Endothelial cell of umbilical vein (primary cell): ENCODE measurements around the gene COMT. TPM values are rescaled to one million over a fixed set of nuclear protein-coding genes. Genes with fewer than 3 reads are reported as not detected.
"Not testable (repeated sequence)": the region's sequence is repeated elsewhere in the genome, so short reads cannot be mapped to it uniquely, and the experiment has no call there.

Source experiments
- BruUV-seq: library from RNA; stranded (reverse); fragments of 400-500 nt; replicated peaks from 2 replicates; lab custom pipeline; 2021; lab: Mats Ljungman, UMichigan
- CTCF ChIA-PET: fragments of 300-600, 350-600 bp; sonication (Branson Sonifier 250); formaldehyde crosslinking; loops from one replicate; lab custom pipeline; 2021; ENCODE audit warnings: antibody characterized with exemption, inconsistent platforms; lab: Charles Lee
- POLR2A ChIA-PET: fragments of 300-600, 350-600 bp; sonication (Branson Sonifier 250); formaldehyde crosslinking; loops from one replicate; lab custom pipeline; 2021; ENCODE audit warnings: antibody characterized with exemption, inconsistent platforms; lab: Charles Lee
- DNase-seq: peaks from one replicate; pipeline ENCODE4 v3.0.0-alpha.2; 2011; ENCODE audit warnings: low read depth, low spot score
- FAIRE-seq: peaks from 2 replicates; lab custom pipeline; 2011; peaks lifted over from hg19 to GRCh38; lab: Jason Lieb, UNC
- H2AFZ ChIP-seq: 2 replicates; pipeline ENCODE4 v1.6.0; 2012; ENCODE audit warnings: low read depth, low read length, control low read depth, inconsistent platforms
- H3K27ac ChIP-seq: 2 replicates; pipeline ENCODE4 v1.5.1; 2011; ENCODE audit warnings: low read depth, mild to moderate bottlenecking, control low read depth, low read length, moderate library complexity; ENCODE audit not compliant: insufficient read depth
- H3K27me3 ChIP-seq, 2 experiments: 2 replicates each; pipeline versions ENCODE4 v1.6.0 to v1.6.1; 2011; ENCODE audit warnings: low read length in 2 of 2, mixed read lengths in 1 of 2; ENCODE audit not compliant: control insufficient read depth in 2 of 2, insufficient read depth in 2 of 2
- H3K36me3 ChIP-seq, 2 experiments: 2 replicates in 1 of 2; 3 replicates in 1 of 2; pipeline ENCODE4 v1.5.1; 2011; ENCODE audit warnings: low read length in 2 of 2, mild to moderate bottlenecking in 1 of 2, moderate library complexity in 1 of 2; ENCODE audit not compliant: control insufficient read depth in 2 of 2, insufficient read depth in 2 of 2; ENCODE audit errors: extremely low read depth in 1 of 2
- H3K4me1 ChIP-seq: 3 replicates; pipeline ENCODE4 v1.5.1; 2011; ENCODE audit warnings: mild to moderate bottlenecking, low read length; ENCODE audit not compliant: control insufficient read depth, insufficient read depth; ENCODE audit errors: extremely low read depth
- H3K4me2 ChIP-seq: 2 replicates; pipeline ENCODE4 v1.6.1; 2011; ENCODE audit warnings: low read length, control low read depth, mixed read lengths; ENCODE audit not compliant: insufficient read depth
- H3K4me3 ChIP-seq, 3 experiments: fragments of 200-600 bp in 1 of 3; sonication (generic), shearing (Covaris generic) in 1 of 3; replicated peaks in 1 of 3; 2 replicates each; pipeline ENCODE4 v1.5.1; 2011 to 2016; ENCODE audit warnings: control low read depth in 3 of 3, low read length in 3 of 3, mild to moderate bottlenecking in 2 of 3, inconsistent platforms in 1 of 3, low read depth in 1 of 3, moderate library complexity in 1 of 3; ENCODE audit not compliant: insufficient read depth in 1 of 3
- H3K79me2 ChIP-seq: 2 replicates; pipeline ENCODE4 v1.6.0; 2012; ENCODE audit warnings: low read length, inconsistent platforms; ENCODE audit not compliant: control insufficient read depth, insufficient read depth
- H3K9ac ChIP-seq: replicated peaks from 2 replicates; pipeline ENCODE3; 2011; ENCODE audit warnings: low read length, control low read depth; ENCODE audit not compliant: insufficient read depth; ENCODE audit errors: extremely low read depth
- H3K9me1 ChIP-seq: replicated peaks from 3 replicates; pipeline ENCODE4 v1.6.0; 2011; ENCODE audit warnings: mild to moderate bottlenecking, low read length; ENCODE audit not compliant: control insufficient read depth, insufficient read depth; ENCODE audit errors: extremely low read depth
- H3K9me3 ChIP-seq: replicated peaks from 2 replicates; pipeline ENCODE4 v1.5.1; 2012; ENCODE audit warnings: low read length, inconsistent platforms; ENCODE audit not compliant: control insufficient read depth, insufficient read depth
- H4K20me1 ChIP-seq: replicated peaks from 2 replicates; pipeline ENCODE3; 2011; ENCODE audit warnings: mild to moderate bottlenecking, low read length; ENCODE audit not compliant: control insufficient read depth, insufficient read depth; ENCODE audit errors: extremely low read depth
- EZH2 ChIP-seq: IDR thresholded peaks from 2 replicates; pipeline ENCODE4 v1.6.1; 2012; ENCODE audit warnings: borderline replicate concordance, low read depth, mild to moderate bottlenecking, moderate library complexity, low read length, inconsistent platforms; ENCODE audit not compliant: severe bottlenecking
- FOS ChIP-seq: IDR thresholded peaks from 2 replicates; pipeline ENCODE4 v1.6.1; 2011; ENCODE audit warnings: mild to moderate bottlenecking, low read length, moderate library complexity, borderline replicate concordance; ENCODE audit not compliant: insufficient read depth
- GATA2 ChIP-seq: IDR thresholded peaks from 2 replicates; pipeline ENCODE4 v1.7.0; 2011; ENCODE audit warnings: low read depth, mild to moderate bottlenecking, moderate library complexity, mixed read lengths, low read length; ENCODE audit not compliant: insufficient read length, insufficient read depth
- JUN ChIP-seq: IDR thresholded peaks from 2 replicates; pipeline ENCODE4 v1.6.1; 2011; ENCODE audit warnings: borderline replicate concordance, low read depth; ENCODE audit not compliant: insufficient read length, insufficient read depth
- MYC ChIP-seq: IDR thresholded peaks from one replicate; pipeline ENCODE4 v1.6.1; 2011; ENCODE audit warnings: mild to moderate bottlenecking, low read depth, low read length
- POLR2A ChIP-seq: IDR thresholded peaks from 2 replicates; pipeline ENCODE4 v1.6.1; 2012; ENCODE audit warnings: low read depth, mild to moderate bottlenecking, control low read depth, low read length
- POLR2AphosphoS5 ChIP-seq: IDR thresholded peaks from 2 replicates; pipeline ENCODE4 v1.6.1; 2012; ENCODE audit warnings: low read depth, mild to moderate bottlenecking, control low read depth, low read length, moderate library complexity; ENCODE audit not compliant: insufficient read depth
- dilution Hi-C: fragments of 300-500 bp; cut with MboI; formaldehyde crosslinking; loops from one replicate; pipeline ENCODE4 v1.15.0; 2019; ENCODE audit warnings: low sequenced_read_pairs; ENCODE audit not compliant: extremely low pct_ligation_motif_present
- intact Hi-C: fragments of 100-400 bp; cut with micrococcal nuclease; formaldehyde crosslinking; loops from one replicate; pipeline ENCODE4 v1.10.0; 2022
- polyA plus RNA-seq, 4 experiments: library from polyadenylated mRNA; depleted of rRNA in 3 of 4; stranded (reverse) in 3 of 4; unstranded in 1 of 4; fragments of >200 nt; gene quantifications; 2 replicates each; pipeline versions ENCODE4 v1.2.1 to v1.2.3, GENCODE V29; 2011 to 2012; ENCODE audit warnings: missing spikeins in 1 of 4
- total RNA-seq: library from RNA; stranded (reverse); gene quantifications from 2 replicates; pipeline ENCODE4 v1.2.3, GENCODE V29; 2021
- TF ChIP-seq, protein P1 (sequence below), 2 donors: IDR thresholded peaks; 1 replicate in 1 of 2; 2 replicates in 1 of 2; pipeline ENCODE4 v1.5.1; 2011; ENCODE audit warnings: low read length in 2 of 2, mild to moderate bottlenecking in 2 of 2, moderate library complexity in 2 of 2, control low read depth in 1 of 2, inconsistent platforms in 1 of 2, low read depth in 1 of 2; ENCODE audit not compliant: insufficient read depth in 1 of 2; ENCODE audit errors: extremely low read depth in 1 of 2
- TF ChIP-seq, protein P2 (sequence below): IDR thresholded peaks from 2 replicates; pipeline ENCODE4 v1.6.1; 2011; ENCODE audit not compliant: insufficient read depth, insufficient read length

The COMT gene
- total and polyA plus RNA-seq, 2 donors (not counting 3 experiments of a cell fraction or from before 2014, with no cell fraction given) = 221 to 537 TPM

DNA sequence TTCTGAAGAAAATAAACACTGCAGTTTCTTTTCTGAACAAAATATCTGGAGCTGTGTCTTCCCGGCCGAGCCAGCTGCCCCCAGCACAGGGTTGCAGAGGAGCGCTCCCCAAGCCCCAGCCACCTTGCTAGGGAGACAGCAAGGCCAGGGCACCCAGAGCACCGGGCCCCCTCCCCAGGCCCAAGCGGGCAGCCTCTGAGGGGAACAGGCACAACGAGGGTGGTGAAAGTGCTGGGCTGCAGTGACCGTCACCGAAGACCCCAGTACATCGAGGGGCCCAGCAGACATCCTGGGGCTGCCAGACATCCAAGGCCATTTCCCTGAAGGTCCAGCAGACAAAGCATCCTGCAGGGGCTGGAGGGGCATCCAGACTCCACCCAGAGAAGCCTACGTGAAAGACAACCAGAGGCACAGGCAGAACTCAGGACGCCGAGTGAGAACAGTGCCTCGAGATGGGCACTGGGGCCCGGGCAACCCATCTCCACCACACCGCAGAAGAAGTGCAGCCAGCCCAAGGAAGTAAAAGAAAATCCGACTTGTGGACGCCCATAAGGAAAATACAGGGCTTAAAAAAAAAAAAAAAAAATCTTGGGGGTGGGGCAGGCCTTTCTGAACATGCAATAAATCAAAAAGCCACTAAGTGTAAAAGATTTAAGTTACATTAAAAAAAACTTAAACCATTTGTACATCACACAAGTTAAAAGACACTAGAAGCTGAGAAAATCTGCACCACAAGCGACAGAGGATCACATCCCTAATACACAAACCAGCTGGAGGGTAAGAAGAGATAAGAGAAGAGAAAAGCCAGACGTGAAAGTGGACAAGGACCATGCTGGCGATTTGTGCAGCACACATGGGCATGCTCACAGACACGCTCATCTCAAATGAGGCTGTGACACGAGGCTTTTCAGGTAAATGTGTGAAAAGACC is 36.0 kb upstream of the COMT start:
- H3K9ac ChIP-seq = no peak overlapping the region
- H3K9me1 ChIP-seq = no peaks in the 10 kb centered on the region
- dilution Hi-C loops = no loop called here
- POLR2A ChIA-PET = no interaction called here
- BruUV-seq = no TSS peak
- H3K36me3 ChIP-seq = peaks cover 2 to 7% of the 10 kb centered on the region in 2 experiments
- H3K27ac ChIP-seq = no peak overlapping the region
- no peak overlapping the region for H3K4me3 ChIP-seq
- FAIRE-seq = no peak
- H3K4me1 ChIP-seq = peaks cover 3% of the 10 kb centered on the region
- TF ChIP-seq, protein P1, sequence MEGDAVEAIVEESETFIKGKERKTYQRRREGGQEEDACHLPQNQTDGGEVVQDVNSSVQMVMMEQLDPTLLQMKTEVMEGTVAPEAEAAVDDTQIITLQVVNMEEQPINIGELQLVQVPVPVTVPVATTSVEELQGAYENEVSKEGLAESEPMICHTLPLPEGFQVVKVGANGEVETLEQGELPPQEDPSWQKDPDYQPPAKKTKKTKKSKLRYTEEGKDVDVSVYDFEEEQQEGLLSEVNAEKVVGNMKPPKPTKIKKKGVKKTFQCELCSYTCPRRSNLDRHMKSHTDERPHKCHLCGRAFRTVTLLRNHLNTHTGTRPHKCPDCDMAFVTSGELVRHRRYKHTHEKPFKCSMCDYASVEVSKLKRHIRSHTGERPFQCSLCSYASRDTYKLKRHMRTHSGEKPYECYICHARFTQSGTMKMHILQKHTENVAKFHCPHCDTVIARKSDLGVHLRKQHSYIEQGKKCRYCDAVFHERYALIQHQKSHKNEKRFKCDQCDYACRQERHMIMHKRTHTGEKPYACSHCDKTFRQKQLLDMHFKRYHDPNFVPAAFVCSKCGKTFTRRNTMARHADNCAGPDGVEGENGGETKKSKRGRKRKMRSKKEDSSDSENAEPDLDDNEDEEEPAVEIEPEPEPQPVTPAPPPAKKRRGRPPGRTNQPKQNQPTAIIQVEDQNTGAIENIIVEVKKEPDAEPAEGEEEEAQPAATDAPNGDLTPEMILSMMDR (IDR thresholded peaks at IDR 0.05; ENCODE audit: extremely low read depth in 1 of 2, insufficient read depth in 1 of 2, low read depth in 1 of 2, low read length in 2 of 2) = no peak
- no peak for TF ChIP-seq JUN
- TF ChIP-seq, protein P2, sequence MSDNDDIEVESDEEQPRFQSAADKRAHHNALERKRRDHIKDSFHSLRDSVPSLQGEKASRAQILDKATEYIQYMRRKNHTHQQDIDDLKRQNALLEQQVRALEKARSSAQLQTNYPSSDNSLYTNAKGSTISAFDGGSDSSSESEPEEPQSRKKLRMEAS = no peak
- TF ChIP-seq EZH2 = no peak
- TF ChIP-seq POLR2AphosphoS5 = no peak
- no peak for TF ChIP-seq MYC
- TF ChIP-seq FOS = no peak
- TF ChIP-seq POLR2A = no peak
- TF ChIP-seq GATA2 = no peak
- H4K20me1 ChIP-seq = no peaks in the 10 kb centered on the region
- DNase-seq = no peak
- no peak overlapping the region for H2AFZ ChIP-seq
- intact Hi-C loops = no loop called here
- H3K79me2 ChIP-seq = no peaks in the 10 kb centered on the region
- no peaks in the 10 kb centered on the region for H3K9me3 ChIP-seq
- CTCF ChIA-PET = interaction anchor here (1.0 to 6.5 kb wide), 3 partner anchors 50 to 182 kb away, joined by 3 to 51 read pairs (median 4); no protein-coding TSS in a partner anchor
- H3K4me2 ChIP-seq = no peak overlapping the region
- H3K27me3 ChIP-seq = no peaks in the 10 kb centered on the region

DNA sequence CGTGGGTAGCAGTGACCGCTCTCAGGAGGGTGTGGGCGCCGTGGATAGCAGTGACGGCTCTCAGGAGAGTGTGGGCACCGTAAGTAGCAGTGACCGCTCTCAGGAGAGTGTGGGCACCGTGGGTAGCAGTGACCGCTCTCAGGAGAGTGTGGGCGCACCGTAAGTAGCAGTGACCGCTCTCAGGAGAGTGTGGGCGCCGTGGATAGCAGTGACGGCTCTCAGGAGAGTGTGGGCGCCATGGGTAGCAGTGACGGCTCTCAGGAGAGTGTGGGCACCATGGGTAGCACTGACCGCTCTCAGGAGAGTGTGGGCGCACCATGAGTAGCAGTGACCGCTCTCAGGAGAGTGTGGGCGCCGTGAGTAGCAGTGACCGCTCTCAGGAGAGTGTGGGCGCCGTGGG is 34.7 kb upstream of the COMT start:
- intact Hi-C loops, FAIRE-seq, DNase-seq, POLR2A ChIA-PET, H3K4me2 ChIP-seq, H4K20me1 ChIP-seq, H3K4me3 ChIP-seq, H3K27ac ChIP-seq, H3K79me2 ChIP-seq, H3K4me1 ChIP-seq, BruUV-seq, H3K9me3 ChIP-seq, H3K9ac ChIP-seq, H3K27me3 ChIP-seq, dilution Hi-C loops, H3K9me1 ChIP-seq, H2AFZ ChIP-seq: not testable (repeated sequence)
- CTCF ChIA-PET = interaction anchor here (6.5 kb wide), 1 partner anchor 176 kb away, joined by 51 read pairs; no protein-coding TSS in a partner anchor
- peaks cover 2 to 15% of the 10 kb centered on the region in 2 experiments for H3K36me3 ChIP-seq
